Fibroblast of lung (primary cell): ENCODE data around the gene PRR4.

Experiments used
- EZH2 ChIP-seq: IDR thresholded peaks from 2 replicates; pipeline ENCODE4 v1.5.1; 2012; ENCODE audit warnings: low read length, control low read depth, mild to moderate bottlenecking; ENCODE audit errors: missing control alignments
- TF ChIP-seq, protein P1 (sequence below), 2 donors: IDR thresholded peaks in 1 of 2; conservative IDR thresholded peaks in 1 of 2; 1 replicate in 1 of 2; 2 replicates in 1 of 2; pipeline ENCODE4 v1.5.1; 2011 to 2012; ENCODE audit warnings: low read length in 2 of 2, control low read depth in 1 of 2, inconsistent platforms in 1 of 2, low read depth in 1 of 2, mild to moderate bottlenecking in 1 of 2

DNA sequence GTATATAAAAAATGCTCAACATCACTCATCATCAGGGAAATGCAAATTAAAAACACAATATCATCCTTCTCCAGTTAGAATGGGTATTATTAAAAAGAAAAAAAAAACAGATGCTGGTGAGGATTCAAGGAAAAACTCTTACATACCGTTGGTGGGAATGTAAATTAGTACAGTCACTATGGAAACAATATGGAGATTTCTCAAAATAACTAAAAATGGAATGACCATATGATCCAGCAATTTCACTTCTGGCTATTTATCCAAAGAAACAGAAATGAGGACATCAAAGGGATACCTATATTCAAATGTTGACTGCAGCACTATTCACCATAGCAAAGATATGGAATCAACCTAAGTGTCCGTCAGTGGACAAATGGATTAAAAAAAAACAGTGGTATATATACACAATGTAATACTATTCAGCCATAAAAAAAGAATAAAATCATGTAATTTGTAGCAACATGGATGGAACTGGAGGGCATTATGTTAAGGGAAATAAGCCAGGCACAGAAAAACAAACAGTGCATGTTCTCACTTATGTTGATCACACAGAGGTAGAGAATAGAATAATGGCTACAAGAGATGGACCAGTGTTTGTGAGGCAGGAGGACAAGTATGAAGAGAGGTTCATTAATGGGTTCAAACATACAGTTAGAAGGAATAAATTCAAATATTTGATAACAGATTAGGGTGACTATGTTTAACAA lies 14.4 kb upstream of the PRR4 start:
- TF ChIP-seq, protein P1, sequence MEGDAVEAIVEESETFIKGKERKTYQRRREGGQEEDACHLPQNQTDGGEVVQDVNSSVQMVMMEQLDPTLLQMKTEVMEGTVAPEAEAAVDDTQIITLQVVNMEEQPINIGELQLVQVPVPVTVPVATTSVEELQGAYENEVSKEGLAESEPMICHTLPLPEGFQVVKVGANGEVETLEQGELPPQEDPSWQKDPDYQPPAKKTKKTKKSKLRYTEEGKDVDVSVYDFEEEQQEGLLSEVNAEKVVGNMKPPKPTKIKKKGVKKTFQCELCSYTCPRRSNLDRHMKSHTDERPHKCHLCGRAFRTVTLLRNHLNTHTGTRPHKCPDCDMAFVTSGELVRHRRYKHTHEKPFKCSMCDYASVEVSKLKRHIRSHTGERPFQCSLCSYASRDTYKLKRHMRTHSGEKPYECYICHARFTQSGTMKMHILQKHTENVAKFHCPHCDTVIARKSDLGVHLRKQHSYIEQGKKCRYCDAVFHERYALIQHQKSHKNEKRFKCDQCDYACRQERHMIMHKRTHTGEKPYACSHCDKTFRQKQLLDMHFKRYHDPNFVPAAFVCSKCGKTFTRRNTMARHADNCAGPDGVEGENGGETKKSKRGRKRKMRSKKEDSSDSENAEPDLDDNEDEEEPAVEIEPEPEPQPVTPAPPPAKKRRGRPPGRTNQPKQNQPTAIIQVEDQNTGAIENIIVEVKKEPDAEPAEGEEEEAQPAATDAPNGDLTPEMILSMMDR (conservative IDR thresholded peaks at IDR 0.05 in 1 of 2, IDR thresholded peaks at IDR 0.05 in 1 of 2; ENCODE audit: low read depth in 1 of 2, low read length in 2 of 2): no peak
- TF ChIP-seq EZH2: no peak
